HepG2 (cell line): ENCODE results near the gene PKLR. TPM values are rescaled to one million over a fixed set of nuclear protein-coding genes. Genes with fewer than 3 reads are reported as not detected.

Source experiments
- AHR ChIP-seq: IDR thresholded peaks from 2 replicates; pipeline ENCODE4 v1.6.1; 2018; ENCODE audit warnings: missing genetic modification reagents, missing compliant biosample characterization
- CSRNP2 ChIP-seq: sonication (generic); formaldehyde crosslinking; conservative IDR thresholded peaks from 2 replicates; pipeline ENCODE4 v1.8.0; 2022; ENCODE audit warnings: low read depth, missing genetic modification reagents
- DDIT3 ChIP-seq: sonication (generic); formaldehyde crosslinking; IDR thresholded peaks from 2 replicates; pipeline ENCODE4 v1.4.0; 2020; ENCODE audit warnings: mild to moderate bottlenecking, missing genetic modification reagents
- DMTF1 ChIP-seq: sonication (generic); formaldehyde crosslinking; IDR thresholded peaks from 2 replicates; pipeline ENCODE4 v1.4.0; 2020; ENCODE audit warnings: mild to moderate bottlenecking, missing genetic modification reagents
- ETS1 ChIP-seq: sonication (generic); formaldehyde crosslinking; IDR thresholded peaks from 2 replicates; pipeline ENCODE4 v1.4.0; 2020; ENCODE audit warnings: missing genetic modification reagents
- HNRNPK ChIP-seq: fragments of 200-400 bp; formaldehyde crosslinking; IDR thresholded peaks from 2 replicates; pipeline ENCODE4 v1.6.1; 2018; ENCODE audit warnings: low read length, low read depth, moderate library complexity, mild to moderate bottlenecking; ENCODE audit not compliant: poor library complexity, severe bottlenecking
- KDM3A ChIP-seq: IDR thresholded peaks from 2 replicates; pipeline ENCODE4 v1.6.1; 2018; ENCODE audit warnings: low read depth, missing compliant biosample characterization
- MIER3 ChIP-seq: IDR thresholded peaks from 2 replicates; pipeline ENCODE4 v1.6.1; 2016; ENCODE audit warnings: missing compliant biosample characterization, borderline replicate concordance
- MLLT10 ChIP-seq: sonication (generic); formaldehyde crosslinking; IDR thresholded peaks from 2 replicates; pipeline ENCODE4 v1.4.0; 2020; ENCODE audit warnings: missing genetic modification reagents
- POLR2G ChIP-seq: fragments of 200-400 bp; formaldehyde crosslinking; IDR thresholded peaks from 2 replicates; pipeline ENCODE4 v1.6.1; 2018; ENCODE audit warnings: mild to moderate bottlenecking, low read depth, low read length, moderate library complexity
- RNF219 ChIP-seq: sonication (generic); formaldehyde crosslinking; IDR thresholded peaks from 2 replicates; pipeline ENCODE4 v1.5.0; 2020; ENCODE audit warnings: mild to moderate bottlenecking, missing genetic modification reagents
- SP4 ChIP-seq: sonication (generic); formaldehyde crosslinking; IDR thresholded peaks from 2 replicates; pipeline ENCODE4 v1.8.1; 2023; ENCODE audit warnings: mild to moderate bottlenecking, missing genetic modification reagents
- SRY ChIP-seq: sonication (generic); formaldehyde crosslinking; IDR thresholded peaks from 2 replicates; pipeline ENCODE4 v1.8.0; 2022; ENCODE audit warnings: mild to moderate bottlenecking, missing genetic modification reagents
- TBL1XR1 ChIP-seq: fragments of 150-350 bp; IDR thresholded peaks from 2 replicates; pipeline ENCODE4 v1.6.1; 2014; ENCODE audit warnings: borderline replicate concordance, low read length; ENCODE audit not compliant: partially characterized antibody
- TBX3 ChIP-seq: fragments of 450-650 bp; IDR thresholded peaks from 2 replicates; pipeline ENCODE4 v1.6.1; 2017; ENCODE audit warnings: antibody characterized with exemption, mild to moderate bottlenecking, inconsistent platforms, borderline replicate concordance
- ZFAT ChIP-seq: sonication (generic); formaldehyde crosslinking; conservative IDR thresholded peaks from 2 replicates; pipeline ENCODE4 v1.8.1; 2023; ENCODE audit warnings: missing genetic modification reagents, inconsistent platforms
- ZFP62 ChIP-seq: sonication (generic); formaldehyde crosslinking; IDR thresholded peaks from 2 replicates; pipeline ENCODE4 v1.4.0; 2020; ENCODE audit warnings: missing genetic modification reagents
- ZMAT5 ChIP-seq: sonication (generic); formaldehyde crosslinking; IDR thresholded peaks from 2 replicates; pipeline ENCODE4 v1.5.0; 2020; ENCODE audit warnings: mild to moderate bottlenecking, low read depth, missing genetic modification reagents, borderline replicate concordance
- ZNF138 ChIP-seq: sonication (generic); formaldehyde crosslinking; IDR thresholded peaks from 2 replicates; pipeline ENCODE4 v1.5.0; 2020; ENCODE audit warnings: mild to moderate bottlenecking, low read depth, missing genetic modification reagents
- ZNF777 ChIP-seq: sonication (generic); formaldehyde crosslinking; IDR thresholded peaks from 2 replicates; pipeline ENCODE4 v1.4.0; 2020; ENCODE audit warnings: missing genetic modification reagents
- ZNF788 ChIP-seq: sonication (generic); formaldehyde crosslinking; IDR thresholded peaks from 2 replicates; pipeline ENCODE4 v1.5.0; 2020; ENCODE audit warnings: mild to moderate bottlenecking, missing genetic modification reagents, borderline replicate concordance
- polyA plus RNA-seq, 8 experiments: library from polyadenylated mRNA; depleted of rRNA in 3 of 8; stranded (reverse) in 7 of 8; unstranded in 1 of 8; fragments of >200 nt; fragmentation: Illumina TruSeq in 4 of 8; extraction: Trizol in 4 of 8; gene quantifications; 2 replicates each; pipeline versions ENCODE4 v1.2.1 to v1.2.3, GENCODE V29; 2011 to 2016; ENCODE audit warnings: low read depth in 4 of 8, missing spikeins in 1 of 8, mixed read lengths in 1 of 8; ENCODE audit not compliant: insufficient read depth in 1 of 8
- total RNA-seq, 5 experiments: library from RNA; depleted of rRNA; stranded (reverse); fragments of >200 nt; fragmentation: Illumina TruSeq; extraction: Trizol; gene quantifications; 2 replicates each; pipeline ENCODE4 v1.2.3, GENCODE V29; 2016; ENCODE audit warnings: low read depth in 1 of 5

Gene PKLR
- total and polyA plus RNA-seq, 2 of the 13 experiments (the other 11 are each of a cell fraction or from before 2014, with no cell fraction given): 10.3 to 29.3 TPM

- TF ChIP-seq TBX3: no peak
- no peak for TF ChIP-seq HNRNPK
- no peak for TF ChIP-seq ZFAT
- peak; percentile 68; the same call in 1 of the 2 replicates for TF ChIP-seq MIER3
- TF ChIP-seq ZNF138 (CRISPR knock-in tag): peak; percentile 50; the same call in 1 of the 2 replicates
- TF ChIP-seq MLLT10 (CRISPR knock-in tag): no peak
- TF ChIP-seq POLR2G: peak; percentile 97
- 0 out of 2 replicates have a peak, but pooled peaks have one; percentile 13 for TF ChIP-seq KDM3A (CRISPR knock-in tag)
- no peak; the same call in 1 of the 2 replicates for TF ChIP-seq SRY
- no peak for TF ChIP-seq TBL1XR1
- TF ChIP-seq CSRNP2 (CRISPR knock-in tag): no peak
- TF ChIP-seq SP4 (CRISPR knock-in tag): peak; percentile 71; the same call in 1 of the 2 replicates
- TF ChIP-seq AHR (CRISPR knock-in tag): no peak; the same call in 1 of the 2 replicates
- TF ChIP-seq ZMAT5 (CRISPR knock-in tag): no peak
- TF ChIP-seq DDIT3: no peak
- TF ChIP-seq ZFP62: no peak
- TF ChIP-seq RNF219 (CRISPR knock-in tag): no peak
- no peak for TF ChIP-seq ETS1 (CRISPR knock-in tag)
- TF ChIP-seq DMTF1 (CRISPR knock-in tag): no peak
- TF ChIP-seq ZNF777 (CRISPR knock-in tag): 0 out of 2 replicates have a peak, but pooled peaks have one; percentile 22
- TF ChIP-seq ZNF788 (CRISPR knock-in tag): peak; percentile 68; the same call in 1 of the 2 replicates
Observed at GRCh38 chr1:155261852-155262673, 39.2 kb downstream of the PKLR start, which contains the start of gene SCAMP3 (continued).
